ENCODE data around the gene DLST.

DLST gene

GRCh38 chr14:74861734-74862090 lies 20.0 kb upstream of the DLST start:
- DNase-seq: no peak

GRCh38 chr14:74863274-74863673 lies 18.4 kb upstream of the DLST start:
- no peak for DNase-seq

GRCh38 chr14:74864198-74864597 lies 17.5 kb upstream of the DLST start:
- no peak for DNase-seq

- no peak for DNase-seq
These were observed 16.6 kb upstream of the DLST start for GRCh38 chr14:74865156-74865555.

DNA sequence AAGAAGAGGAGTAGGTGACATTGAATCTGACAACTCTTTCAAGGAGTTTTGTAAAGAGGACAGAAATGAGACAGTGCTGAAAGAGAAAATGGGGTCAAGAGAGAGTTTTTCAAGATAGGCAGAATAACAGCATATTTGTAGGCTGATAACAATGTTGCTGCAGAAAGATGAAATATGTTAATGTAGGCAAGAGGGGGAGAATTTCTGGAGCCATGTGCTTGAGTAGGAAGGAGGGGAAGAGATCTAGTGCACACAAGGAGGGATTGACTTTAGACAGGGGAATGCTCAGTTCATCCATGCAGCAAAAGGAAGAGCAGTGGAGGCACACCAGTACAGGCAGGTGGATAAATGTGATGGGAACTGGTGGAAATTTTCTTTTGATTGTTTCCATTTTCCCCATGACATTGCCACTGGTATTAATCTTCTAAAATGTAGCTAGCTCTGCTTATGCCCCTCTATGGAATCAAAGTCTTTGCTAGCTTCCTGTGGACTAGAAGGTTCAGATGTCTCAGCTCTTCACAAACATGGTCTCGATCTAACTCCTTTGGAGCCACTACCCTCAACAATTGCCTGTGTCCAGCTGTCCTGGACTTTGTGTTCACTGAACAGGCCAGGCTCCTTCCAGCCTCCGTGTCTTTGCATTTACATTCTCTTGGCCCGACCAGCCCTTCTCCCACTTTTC lies 14.9 kb upstream of the DLST start:
- DNase-seq: no peak

DNA sequence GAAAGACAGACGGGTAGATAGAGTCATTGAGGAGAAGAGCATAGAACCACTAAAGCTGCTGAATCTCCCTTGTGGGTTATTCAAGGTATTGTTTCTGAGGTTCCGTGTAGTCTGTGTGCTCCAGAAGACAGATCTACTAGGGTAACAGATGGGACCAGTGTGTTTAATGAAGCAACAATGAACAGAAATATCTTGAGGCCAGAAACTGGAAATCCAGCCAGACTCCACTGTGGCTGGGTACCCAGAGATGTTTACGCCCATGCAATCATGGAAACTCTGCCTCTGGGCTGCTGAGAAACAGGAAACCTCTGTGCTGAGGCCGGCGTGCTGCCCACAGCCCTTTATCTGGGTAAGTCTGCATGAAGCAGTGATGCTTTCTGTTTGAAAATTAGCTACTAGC lies 14.0 kb upstream of the DLST start:
- peak; percentile 37 for DNase-seq

- DNase-seq: no peak
These were observed 13.0 kb upstream of the DLST start for GRCh38 chr14:74868739-74869138.

GRCh38 chr14:74871819-74872218 lies 9.9 kb upstream of the DLST start:
- DNase-seq: no peak

DNA sequence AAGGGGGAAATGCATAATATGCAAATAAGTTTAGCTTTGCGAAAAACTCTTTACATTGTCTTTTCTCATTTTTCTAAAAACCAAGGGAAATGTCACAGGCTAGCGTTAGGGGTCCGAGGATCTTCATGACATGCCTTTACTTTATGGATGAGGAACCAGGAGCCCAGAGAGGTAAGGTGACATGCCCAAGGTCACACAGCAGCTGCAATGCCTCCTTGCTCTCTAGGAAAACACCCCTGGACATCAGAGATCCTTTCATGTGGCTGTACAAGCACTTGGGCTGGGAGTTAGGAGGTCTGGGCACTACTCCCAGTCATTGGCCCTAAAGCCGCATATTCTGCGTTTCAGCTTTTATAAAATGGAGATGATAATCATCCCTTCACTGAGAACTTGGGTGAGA lies 6.5 kb upstream of the DLST start:
- no peak for DNase-seq

- DNase-seq: no peak
These were observed 5.5 kb upstream of the DLST start, which contains the start of gene PROX2 for GRCh38 chr14:74875941-74876913. PROX2 (minus strand) TSS chr14:74876145; CDS start chr14:74863834, 12,311 bp downstream.

DNA sequence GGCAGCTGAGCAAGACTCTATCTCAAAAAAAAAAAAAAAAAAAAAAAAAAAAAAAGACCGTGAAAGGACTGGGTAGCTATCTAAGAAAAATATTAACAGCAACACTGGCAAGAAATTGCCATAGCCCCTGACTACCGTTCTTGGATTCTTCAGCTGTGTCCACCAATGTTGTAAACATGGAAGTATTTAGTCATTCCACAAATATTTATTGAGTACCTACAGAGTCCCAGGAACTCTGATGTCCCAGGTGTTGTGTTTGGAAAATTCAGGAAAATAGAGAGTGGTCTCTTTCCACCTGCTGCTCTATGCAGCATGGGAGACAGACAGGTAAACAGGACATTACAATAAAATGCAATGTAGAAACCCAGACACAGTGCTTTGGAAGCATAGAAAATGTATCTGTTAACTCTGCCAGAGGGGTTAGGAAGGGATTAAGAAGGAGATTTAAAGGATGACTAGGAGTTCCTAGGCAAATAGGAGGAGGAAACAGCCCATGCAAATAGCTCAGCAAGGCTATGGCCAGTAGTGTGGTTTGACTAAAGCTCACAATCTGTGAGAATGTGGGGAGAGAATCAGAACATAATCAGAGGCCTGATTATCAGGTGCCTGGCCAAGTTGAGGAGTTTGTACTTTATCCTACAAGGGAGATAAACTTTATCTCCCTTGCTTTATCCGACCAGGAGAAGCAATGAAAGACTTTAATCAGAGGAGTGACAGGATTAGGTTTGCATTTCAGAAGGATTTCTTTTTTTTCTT lies 2.1 kb upstream of the DLST start:
- no peak for DNase-seq

- peak; percentile 41 for DNase-seq
These were observed 596 bp downstream of the DLST start for GRCh38 chr14:74882103-74882920.

DNA sequence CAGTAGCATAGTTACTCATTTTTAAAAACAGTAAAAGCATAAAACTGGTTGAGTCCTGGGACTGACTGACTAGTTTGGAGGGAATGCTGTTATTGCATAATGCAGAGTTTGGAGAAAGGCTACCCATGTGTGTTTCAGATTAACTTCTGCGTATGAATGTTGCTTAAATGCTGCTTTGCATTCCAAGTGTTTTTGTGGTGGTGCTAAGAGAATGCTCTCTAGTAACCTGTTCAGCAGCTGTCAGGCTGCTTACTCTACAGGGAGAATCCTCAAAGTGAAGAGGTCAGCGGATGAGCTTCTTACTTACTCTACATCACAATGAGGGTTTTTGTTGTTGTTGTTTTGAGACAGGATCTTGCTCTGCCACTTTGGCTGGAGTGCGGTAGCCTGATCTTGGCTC lies 4.3 kb downstream of the DLST start:
- no peak for DNase-seq

- no peak for DNase-seq
These were observed 6.7 kb downstream of the DLST start for GRCh38 chr14:74888164-74889158.

DNA sequence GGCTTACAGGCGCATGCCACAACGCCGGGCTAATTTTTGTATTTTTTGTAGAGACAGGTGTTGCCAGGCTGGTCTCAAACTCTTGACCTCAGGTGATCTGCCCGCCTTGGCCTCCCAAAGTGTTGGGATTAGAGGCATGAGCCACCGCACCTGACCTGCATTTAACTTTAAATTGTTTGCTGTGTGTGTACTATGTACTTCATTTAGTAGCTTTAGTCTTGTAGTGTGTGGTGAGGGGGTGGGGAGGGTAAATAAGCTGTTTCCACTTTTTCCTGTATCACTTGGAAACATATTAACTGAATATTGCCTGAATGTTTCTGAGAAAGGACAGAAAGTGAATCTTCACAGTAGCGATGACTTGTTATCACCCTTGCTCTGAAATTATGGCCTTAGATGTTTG lies 8.5 kb downstream of the DLST start:
- no peak for DNase-seq

- DNase-seq: no peak
These were observed 10.2 kb downstream of the DLST start for GRCh38 chr14:74891870-74892269.

GRCh38 chr14:74892745-74893144 lies 11.0 kb downstream of the DLST start:
- DNase-seq: no peak

DNA sequence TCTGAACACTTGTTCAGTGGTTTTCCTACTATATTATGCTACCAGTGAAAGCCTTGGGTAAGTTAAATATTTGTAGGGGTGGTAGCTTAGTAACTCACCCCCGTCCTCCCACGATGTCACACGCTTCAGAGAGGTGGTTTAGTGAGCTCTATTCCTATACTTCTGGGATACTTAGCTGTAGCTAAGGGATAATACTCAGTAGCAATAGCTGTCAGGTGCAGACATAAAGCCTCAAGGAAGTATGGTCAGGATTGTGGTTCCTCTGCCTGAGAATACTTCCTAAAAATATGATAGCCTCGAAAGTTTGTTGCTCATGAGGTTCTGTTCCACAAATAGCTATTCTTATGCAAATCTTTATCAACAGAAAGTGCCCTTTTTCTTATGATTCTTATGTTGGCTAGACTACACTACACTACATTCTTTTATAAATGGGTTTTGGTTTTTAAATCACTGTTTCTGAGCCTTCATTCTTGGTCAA lies 11.9 kb downstream of the DLST start:
- no peak for DNase-seq

DNA sequence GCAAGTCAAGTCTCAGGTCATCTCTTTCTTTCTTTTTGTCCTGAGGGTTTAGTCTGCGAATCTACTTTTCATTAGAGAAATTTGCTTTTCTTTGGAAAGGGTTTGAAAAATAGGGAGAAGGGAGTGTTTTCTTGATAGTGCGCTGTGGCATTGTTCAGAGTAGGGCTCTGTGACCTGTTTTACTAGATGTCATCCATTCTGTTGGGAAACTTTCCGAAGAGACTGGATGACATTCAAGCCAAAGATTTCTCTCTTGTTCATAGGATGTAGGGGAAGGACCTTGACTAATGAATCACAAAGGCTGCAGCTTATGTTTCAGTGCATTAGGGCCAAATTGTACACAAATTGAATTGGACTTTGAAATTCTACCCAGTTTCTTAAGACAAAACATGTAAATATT lies 14.7 kb downstream of the DLST start:
- no peak for DNase-seq

- no peak for DNase-seq
These were observed 15.9 kb downstream of the DLST start for GRCh38 chr14:74897642-74898041.

- no peak for DNase-seq
These were observed 16.4 kb downstream of the DLST start for GRCh38 chr14:74898083-74898482.
